ENCODE results near the gene EHMT2. TPM values are rescaled to one million over a fixed set of nuclear protein-coding genes. Genes with fewer than 3 reads are reported as not detected.
A peak's percentile ranks its signal among the peaks of the same experiment; 100 is the strongest.

EHMT2 gene
- total RNA-seq, 1 experiment from 2014 or later, result 137 TPM

DNA sequence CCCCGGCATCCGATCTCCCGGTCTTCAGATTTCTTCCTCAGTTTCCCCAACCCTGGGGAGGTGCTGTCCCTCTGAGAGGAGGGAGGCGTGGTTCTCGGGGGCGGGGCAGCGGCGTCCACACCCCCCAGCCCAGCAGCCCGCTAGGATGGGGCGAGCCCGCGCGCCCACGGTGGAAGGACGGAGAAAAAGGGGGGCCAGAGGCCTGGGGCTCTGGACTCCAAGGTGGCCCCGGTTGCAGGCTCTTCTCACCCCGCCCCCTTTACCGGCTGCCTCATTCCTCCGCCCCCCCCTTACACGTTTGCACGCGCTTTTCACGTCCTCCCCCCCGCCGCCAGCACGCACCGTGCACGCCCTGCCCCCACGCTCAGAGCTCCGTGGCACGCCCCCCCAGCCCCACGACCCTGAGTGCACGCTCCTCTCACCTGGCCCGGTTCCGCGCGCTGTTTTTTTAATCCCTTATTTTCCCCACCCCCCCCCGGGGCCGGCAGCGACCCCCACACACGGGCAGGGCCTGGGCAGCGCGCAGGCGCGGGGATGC is 4.0 kb upstream of the EHMT2 start (continued):
- TF ChIP-seq, protein P1, sequence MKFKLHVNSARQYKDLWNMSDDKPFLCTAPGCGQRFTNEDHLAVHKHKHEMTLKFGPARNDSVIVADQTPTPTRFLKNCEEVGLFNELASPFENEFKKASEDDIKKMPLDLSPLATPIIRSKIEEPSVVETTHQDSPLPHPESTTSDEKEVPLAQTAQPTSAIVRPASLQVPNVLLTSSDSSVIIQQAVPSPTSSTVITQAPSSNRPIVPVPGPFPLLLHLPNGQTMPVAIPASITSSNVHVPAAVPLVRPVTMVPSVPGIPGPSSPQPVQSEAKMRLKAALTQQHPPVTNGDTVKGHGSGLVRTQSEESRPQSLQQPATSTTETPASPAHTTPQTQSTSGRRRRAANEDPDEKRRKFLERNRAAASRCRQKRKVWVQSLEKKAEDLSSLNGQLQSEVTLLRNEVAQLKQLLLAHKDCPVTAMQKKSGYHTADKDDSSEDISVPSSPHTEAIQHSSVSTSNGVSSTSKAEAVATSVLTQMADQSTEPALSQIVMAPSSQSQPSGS (CRISPR knock-in tag; IDR thresholded peaks at IDR 0.05; ENCODE audit: borderline replicate concordance, low read depth), result no peak
- no peak for TF ChIP-seq CREM (CRISPR knock-in tag; IDR thresholded peaks at IDR 0.05)

DNA sequence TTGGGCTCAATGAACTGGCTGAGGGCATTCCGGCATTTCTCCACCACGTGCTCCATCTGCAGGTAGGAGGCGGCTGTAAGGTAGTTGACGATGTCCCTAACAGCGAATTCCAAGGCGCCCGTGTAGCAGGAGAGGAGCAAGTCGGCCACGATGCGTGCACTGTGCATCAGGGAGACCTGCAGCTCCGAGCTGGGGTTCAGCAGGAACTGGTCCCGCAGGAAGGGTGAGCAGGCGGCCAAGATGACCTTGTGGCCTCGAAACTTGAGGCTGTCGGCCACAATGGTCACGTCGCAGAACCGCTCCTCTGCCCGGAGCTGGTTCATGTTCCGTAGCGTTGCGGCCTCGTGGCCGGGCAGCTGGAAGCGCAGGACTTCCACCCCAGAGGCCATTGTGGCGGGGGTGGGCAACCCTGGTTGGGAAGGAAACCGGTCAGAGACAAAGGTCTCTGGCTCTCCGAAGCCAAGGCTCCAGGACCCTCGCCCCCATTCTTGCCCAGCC is 3.5 kb upstream of the EHMT2 start:
- ATAC-seq (peak; percentile 3; the same call in 1 of the 2 replicates), DNase-seq (ENCODE audit: low spot score) (peak; percentile 40)
- peaks cover 5% of the 10 kb centered on the region for H3K27me3 Mint-ChIP-seq (ENCODE audit: low read depth)
- ChIA-PET POLR2A (no interaction called here), CTCF (interaction anchor here (0.6 to 1.4 kb wide), 3 partner anchors 22 to 51 kb away, joined by 3 to 7 read pairs (median 4); partner anchors contain the start of gene NEU1)
- H3K4me3 Mint-ChIP-seq, result peak overlapping the region; percentile 64
- peaks cover 23% of the 10 kb centered on the region for H3K4me1 Mint-ChIP-seq
- no peaks in the 10 kb centered on the region for H3K9me3 Mint-ChIP-seq
- TF ChIP-seq JAZF1 (CRISPR knock-in tag; IDR thresholded peaks at IDR 0.05) (no peak), FOXP1 (CRISPR knock-in tag; IDR thresholded peaks at IDR 0.05; ENCODE audit: borderline replicate concordance) (peak; percentile 44; the same call in 1 of the 2 replicates), MXD4 (CRISPR knock-in tag; IDR thresholded peaks at IDR 0.05; ENCODE audit: borderline replicate concordance) (no peak)
- TF ChIP-seq, protein P2, sequence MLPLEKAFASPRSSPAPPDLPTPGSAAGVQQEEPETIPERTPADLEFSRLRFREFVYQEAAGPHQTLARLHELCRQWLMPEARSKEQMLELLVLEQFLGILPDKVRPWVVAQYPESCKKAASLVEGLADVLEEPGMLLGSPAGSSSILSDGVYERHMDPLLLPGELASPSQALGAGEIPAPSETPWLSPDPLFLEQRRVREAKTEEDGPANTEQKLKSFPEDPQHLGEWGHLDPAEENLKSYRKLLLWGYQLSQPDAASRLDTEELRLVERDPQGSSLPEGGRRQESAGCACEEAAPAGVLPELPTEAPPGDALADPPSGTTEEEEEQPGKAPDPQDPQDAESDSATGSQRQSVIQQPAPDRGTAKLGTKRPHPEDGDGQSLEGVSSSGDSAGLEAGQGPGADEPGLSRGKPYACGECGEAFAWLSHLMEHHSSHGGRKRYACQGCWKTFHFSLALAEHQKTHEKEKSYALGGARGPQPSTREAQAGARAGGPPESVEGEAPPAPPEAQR (CRISPR knock-in tag; IDR thresholded peaks at IDR 0.05), result no peak
- TF ChIP-seq, protein P3, sequence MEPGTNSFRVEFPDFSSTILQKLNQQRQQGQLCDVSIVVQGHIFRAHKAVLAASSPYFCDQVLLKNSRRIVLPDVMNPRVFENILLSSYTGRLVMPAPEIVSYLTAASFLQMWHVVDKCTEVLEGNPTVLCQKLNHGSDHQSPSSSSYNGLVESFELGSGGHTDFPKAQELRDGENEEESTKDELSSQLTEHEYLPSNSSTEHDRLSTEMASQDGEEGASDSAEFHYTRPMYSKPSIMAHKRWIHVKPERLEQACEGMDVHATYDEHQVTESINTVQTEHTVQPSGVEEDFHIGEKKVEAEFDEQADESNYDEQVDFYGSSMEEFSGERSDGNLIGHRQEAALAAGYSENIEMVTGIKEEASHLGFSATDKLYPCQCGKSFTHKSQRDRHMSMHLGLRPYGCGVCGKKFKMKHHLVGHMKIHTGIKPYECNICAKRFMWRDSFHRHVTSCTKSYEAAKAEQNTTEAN (CRISPR knock-in tag; IDR thresholded peaks at IDR 0.05), result peak; percentile 20; the same call in 1 of the 2 replicates
- TF ChIP-seq, protein P4, sequence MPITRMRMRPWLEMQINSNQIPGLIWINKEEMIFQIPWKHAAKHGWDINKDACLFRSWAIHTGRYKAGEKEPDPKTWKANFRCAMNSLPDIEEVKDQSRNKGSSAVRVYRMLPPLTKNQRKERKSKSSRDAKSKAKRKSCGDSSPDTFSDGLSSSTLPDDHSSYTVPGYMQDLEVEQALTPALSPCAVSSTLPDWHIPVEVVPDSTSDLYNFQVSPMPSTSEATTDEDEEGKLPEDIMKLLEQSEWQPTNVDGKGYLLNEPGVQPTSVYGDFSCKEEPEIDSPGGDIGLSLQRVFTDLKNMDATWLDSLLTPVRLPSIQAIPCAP (CRISPR knock-in tag; IDR thresholded peaks at IDR 0.05), result peak; percentile 34; the same call in 1 of the 2 replicates
- TF ChIP-seq, protein P5, sequence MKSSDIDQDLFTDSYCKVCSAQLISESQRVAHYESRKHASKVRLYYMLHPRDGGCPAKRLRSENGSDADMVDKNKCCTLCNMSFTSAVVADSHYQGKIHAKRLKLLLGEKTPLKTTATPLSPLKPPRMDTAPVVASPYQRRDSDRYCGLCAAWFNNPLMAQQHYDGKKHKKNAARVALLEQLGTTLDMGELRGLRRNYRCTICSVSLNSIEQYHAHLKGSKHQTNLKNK (CRISPR knock-in tag; IDR thresholded peaks at IDR 0.05), result no peak
- TF ChIP-seq, protein P6, sequence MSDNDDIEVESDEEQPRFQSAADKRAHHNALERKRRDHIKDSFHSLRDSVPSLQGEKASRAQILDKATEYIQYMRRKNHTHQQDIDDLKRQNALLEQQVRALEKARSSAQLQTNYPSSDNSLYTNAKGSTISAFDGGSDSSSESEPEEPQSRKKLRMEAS (CRISPR knock-in tag; IDR thresholded peaks at IDR 0.05), result peak; percentile 90
- TF ChIP-seq, protein P7, sequence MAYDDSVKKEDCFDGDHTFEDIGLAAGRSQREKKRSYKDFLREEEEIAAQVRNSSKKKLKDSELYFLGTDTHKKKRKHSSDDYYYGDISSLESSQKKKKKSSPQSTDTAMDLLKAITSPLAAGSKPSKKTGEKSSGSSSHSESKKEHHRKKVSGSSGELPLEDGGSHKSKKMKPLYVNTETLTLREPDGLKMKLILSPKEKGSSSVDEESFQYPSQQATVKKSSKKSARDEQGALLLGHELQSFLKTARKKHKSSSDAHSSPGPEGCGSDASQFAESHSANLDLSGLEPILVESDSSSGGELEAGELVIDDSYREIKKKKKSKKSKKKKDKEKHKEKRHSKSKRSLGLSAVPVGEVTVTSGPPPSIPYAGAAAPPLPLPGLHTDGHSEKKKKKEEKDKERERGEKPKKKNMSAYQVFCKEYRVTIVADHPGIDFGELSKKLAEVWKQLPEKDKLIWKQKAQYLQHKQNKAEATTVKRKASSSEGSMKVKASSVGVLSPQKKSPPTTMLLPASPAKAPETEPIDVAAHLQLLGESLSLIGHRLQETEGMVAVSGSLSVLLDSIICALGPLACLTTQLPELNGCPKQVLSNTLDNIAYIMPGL (CRISPR knock-in tag; IDR thresholded peaks at IDR 0.05), result 0 out of 2 replicates have a peak, but pooled peaks have one; percentile 12
- H3K27ac Mint-ChIP-seq, result peak overlapping the region; percentile 11; the same call in 1 of the 2 replicates
- peaks cover 2% of the 10 kb centered on the region; the same call in 1 of the 2 replicates for H3K36me3 Mint-ChIP-seq

DNA sequence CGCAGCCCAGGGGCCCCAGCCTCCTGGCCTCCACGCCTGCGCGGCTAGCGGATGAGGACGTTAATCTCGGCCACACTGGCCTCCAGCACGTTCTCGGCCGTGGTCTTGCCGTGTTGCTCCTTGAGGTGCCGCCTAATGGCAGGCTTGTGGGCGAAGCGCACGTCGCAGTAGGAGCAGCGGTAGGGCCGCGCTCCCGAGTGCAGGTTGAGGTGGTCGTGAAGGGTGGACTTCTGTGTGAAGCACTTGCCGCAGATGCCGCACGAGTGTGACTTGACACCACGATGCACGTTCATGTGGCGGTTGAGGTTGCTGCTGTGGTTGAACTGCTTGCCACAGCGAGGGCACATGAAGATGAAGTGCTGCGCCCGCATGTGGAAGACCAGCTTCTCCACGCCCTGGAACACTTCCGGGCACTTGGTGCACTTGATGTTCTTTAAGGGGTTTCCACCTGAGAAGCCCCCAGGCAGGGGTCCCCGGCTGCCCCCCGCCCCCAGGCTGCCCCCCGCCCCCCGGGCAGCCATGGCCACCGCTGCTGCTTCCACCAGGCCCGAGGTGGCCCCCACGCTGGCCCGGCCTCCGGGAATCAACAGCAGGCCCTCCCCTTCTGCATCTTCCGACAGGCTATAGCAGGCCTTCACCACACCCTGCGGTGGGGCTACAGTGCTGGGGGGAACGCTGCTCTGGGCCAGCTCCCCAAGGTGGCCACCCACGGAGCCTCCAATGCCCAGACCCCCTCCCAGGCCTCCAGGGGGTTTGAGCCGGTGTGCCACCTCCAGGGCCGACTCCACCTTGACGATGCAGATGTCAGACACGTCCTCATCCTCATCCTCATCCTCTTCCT is 2.6 kb upstream of the EHMT2 start:
- DNase-seq (ENCODE audit: low spot score), result no peak
- ATAC-seq, result no peak
- Mint-ChIP-seq H3K4me3 (no peak overlapping the region), H3K9me3 (no peaks in the 10 kb centered on the region), H3K36me3 (peaks cover 9% of the 10 kb centered on the region), H3K27me3 (ENCODE audit: low read depth) (peaks cover 5% of the 10 kb centered on the region), H3K4me1 (peaks cover 23% of the 10 kb centered on the region), H3K27ac (peak overlapping the region; percentile 53; the same call in 1 of the 2 replicates)
- CTCF ChIA-PET, result interaction anchor here (1.2 to 1.4 kb wide), 2 partner anchors 23 to 52 kb away, joined by 4 to 7 read pairs; no protein-coding TSS in a partner anchor
- TF ChIP-seq FOXP1 (CRISPR knock-in tag; IDR thresholded peaks at IDR 0.05; ENCODE audit: borderline replicate concordance), result no peak
- TF ChIP-seq SP1 (CRISPR knock-in tag; conservative IDR thresholded peaks at IDR 0.05), result no peak
- TF ChIP-seq, protein P7 (CRISPR knock-in tag; IDR thresholded peaks at IDR 0.05), result 0 out of 2 replicates have a peak, but pooled peaks have one; percentile 7
- POLR2A ChIA-PET, result no interaction called here

Measured in WTC11 (cell line).